ENCODE results near the gene RHOXF2B. TPM values are rescaled to one million over a fixed set of nuclear protein-coding genes. Genes with fewer than 3 reads are reported as not detected.
"Not testable (repeated sequence)": the region's sequence is repeated elsewhere in the genome, so short reads cannot be mapped to it uniquely, and the experiment has no call there.

RHOXF2B gene
- total and polyA plus RNA-seq, 4 experiments from 2014 or later, result 0.08 TPM; not detected in 3

DNA sequence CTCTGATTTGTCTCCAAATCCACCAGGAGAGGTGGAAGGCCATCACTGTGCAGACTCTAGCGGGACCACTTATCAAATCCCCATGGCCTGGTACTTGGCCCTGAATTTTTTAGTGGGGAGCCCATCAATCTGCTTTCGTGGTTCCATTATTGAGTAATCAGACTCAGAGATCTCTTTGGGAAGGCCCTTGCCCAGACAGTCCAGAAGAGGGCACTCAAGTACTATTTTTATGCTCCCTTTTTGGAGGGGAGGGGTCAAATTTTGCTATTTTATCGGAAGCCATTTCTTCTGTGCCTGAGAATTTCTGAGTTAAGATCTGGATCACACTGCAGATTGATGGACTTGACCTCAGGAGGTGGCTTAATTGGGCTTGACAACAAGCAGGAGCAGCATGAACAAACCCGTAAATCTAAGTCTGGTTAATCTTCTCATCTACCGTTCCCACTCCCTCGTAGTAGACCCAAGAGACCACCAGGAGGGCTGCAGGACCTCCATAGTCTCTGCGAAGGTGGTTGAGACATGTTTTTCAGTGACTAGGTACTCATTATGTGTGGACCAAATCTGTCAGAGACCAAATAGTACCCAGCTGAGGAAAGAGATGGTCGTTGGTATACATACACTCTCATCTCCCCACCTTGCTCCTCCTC is 38.3 kb downstream of the RHOXF2B start:
- CTCF ChIA-PET (ENCODE audit: partially characterized antibody); H3K27me3 ChIP-seq (ENCODE audit: insufficient read depth, low read length); H3K27me3 Mint-ChIP-seq; intact Hi-C loops (cut with micrococcal nuclease); H3K27ac Mint-ChIP-seq; POLR2A ChIA-PET (ENCODE audit: partially characterized antibody); H3K4me1 ChIP-seq (ENCODE audit: insufficient read depth, low read length); H3K36me3 Mint-ChIP-seq; H3K9me3 Mint-ChIP-seq; DNase-seq; H3K36me3 ChIP-seq (ENCODE audit: insufficient read depth, low read length); H3K9me3 ChIP-seq (ENCODE audit: control insufficient read depth in 1 of 2, low read length in 2 of 2); H3K4me1 Mint-ChIP-seq; H3K4me3 ChIP-seq (ENCODE audit: low read length in 2 of 2); H3K4me3 Mint-ChIP-seq; H3K27ac ChIP-seq (ENCODE audit: low read depth, low read length): not testable (repeated sequence)

DNA sequence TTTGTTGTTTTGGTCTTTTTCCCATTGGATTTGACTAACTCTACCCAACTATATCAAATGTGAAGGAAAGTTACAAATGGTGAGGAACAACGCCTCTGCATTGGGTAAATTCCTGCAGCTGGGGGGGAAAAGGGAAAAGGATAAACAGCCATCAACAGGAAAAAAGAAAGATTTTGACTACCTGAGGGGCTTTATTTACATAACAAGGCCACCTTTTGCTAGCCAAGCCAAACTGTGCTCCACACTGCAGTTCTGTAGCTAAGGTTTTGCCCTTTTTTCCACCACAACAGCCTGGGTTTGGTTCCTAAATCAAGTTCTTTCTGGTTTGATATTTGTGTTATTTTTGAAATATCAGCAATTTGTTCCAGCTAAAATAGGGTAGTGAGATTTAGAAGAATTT is 40.8 kb downstream of the RHOXF2B start:
- H3K27ac ChIP-seq (ENCODE audit: low read depth, low read length), result no peak overlapping the region
- H3K27me3 Mint-ChIP-seq, result no peaks in the 10 kb centered on the region
- H3K4me1 Mint-ChIP-seq, result no peaks in the 10 kb centered on the region
- ChIA-PET POLR2A (ENCODE audit: partially characterized antibody) (no interaction called here), CTCF (ENCODE audit: partially characterized antibody) (no interaction called here)
- intact Hi-C loops (cut with micrococcal nuclease), result no loop called here
- H3K9me3 ChIP-seq (ENCODE audit: control insufficient read depth in 1 of 2, low read length in 2 of 2), result no peaks in the 10 kb centered on the region
- no peaks in the 10 kb centered on the region for H3K36me3 Mint-ChIP-seq
- H3K4me3 ChIP-seq (ENCODE audit: low read length in 2 of 2), result no peak overlapping the region
- no peaks in the 10 kb centered on the region for H3K9me3 Mint-ChIP-seq
- H3K27me3 ChIP-seq (ENCODE audit: insufficient read depth, low read length), result no peaks in the 10 kb centered on the region
- no peaks in the 10 kb centered on the region for H3K36me3 ChIP-seq (ENCODE audit: insufficient read depth, low read length)
- no peak overlapping the region for H3K4me3 Mint-ChIP-seq
- H3K27ac Mint-ChIP-seq, result no peak overlapping the region
- DNase-seq, result no peak
- H3K4me1 ChIP-seq (ENCODE audit: insufficient read depth, low read length), result no peaks in the 10 kb centered on the region

GRCh38 chrX:120035522-120036309 is 41.8 kb downstream of the RHOXF2B start:
- H3K4me3 Mint-ChIP-seq; H3K27me3 ChIP-seq (ENCODE audit: insufficient read depth, low read length); H3K9me3 Mint-ChIP-seq; H3K36me3 Mint-ChIP-seq; intact Hi-C loops (cut with micrococcal nuclease); H3K27ac ChIP-seq (ENCODE audit: low read depth, low read length); H3K36me3 ChIP-seq (ENCODE audit: insufficient read depth, low read length); H3K4me1 ChIP-seq (ENCODE audit: insufficient read depth, low read length); H3K4me3 ChIP-seq (ENCODE audit: low read length in 2 of 2); CTCF ChIA-PET (ENCODE audit: partially characterized antibody); H3K4me1 Mint-ChIP-seq; DNase-seq; POLR2A ChIA-PET (ENCODE audit: partially characterized antibody); H3K27me3 Mint-ChIP-seq; H3K27ac Mint-ChIP-seq; H3K9me3 ChIP-seq (ENCODE audit: control insufficient read depth in 1 of 2, low read length in 2 of 2): not testable (repeated sequence)

GRCh38 chrX:120029354-120029753 is 48.1 kb downstream of the RHOXF2B start:
- H3K9me3 Mint-ChIP-seq, result no peaks in the 10 kb centered on the region
- Histone ChIP-seq H3K27ac (ENCODE audit: low read depth, low read length) (no peak overlapping the region), H3K9me3 (ENCODE audit: control insufficient read depth in 1 of 2, low read length in 2 of 2) (no peaks in the 10 kb centered on the region), H3K4me1 (ENCODE audit: insufficient read depth, low read length) (no peaks in the 10 kb centered on the region), H3K36me3 (ENCODE audit: insufficient read depth, low read length) (no peaks in the 10 kb centered on the region), H3K27me3 (ENCODE audit: insufficient read depth, low read length) (no peaks in the 10 kb centered on the region), H3K4me3 (ENCODE audit: low read length in 2 of 2) (no peak overlapping the region)
- POLR2A ChIA-PET (ENCODE audit: partially characterized antibody), result no interaction called here
- H3K27ac Mint-ChIP-seq, result peak overlapping the region in 1 of 7 donors; percentile 43
- no peak overlapping the region for H3K4me3 Mint-ChIP-seq
- H3K27me3 Mint-ChIP-seq, result peaks cover 0 to 3% of the 10 kb centered on the region in 2 donors
- CTCF ChIA-PET (ENCODE audit: partially characterized antibody), result no interaction called here
- intact Hi-C loops (cut with micrococcal nuclease), result no loop called here
- H3K36me3 Mint-ChIP-seq, result no peaks in the 10 kb centered on the region
- H3K4me1 Mint-ChIP-seq, result no peaks in the 10 kb centered on the region
- no peak for DNase-seq

- Mint-ChIP-seq H3K27me3 (peaks cover 2 to 14% of the 10 kb centered on the region in 2 donors), H3K9me3 (no peaks in the 10 kb centered on the region), H3K27ac (no peak overlapping the region), H3K36me3 (no peaks in the 10 kb centered on the region), H3K4me3 (no peak overlapping the region), H3K4me1 (no peaks in the 10 kb centered on the region)
- intact Hi-C loops (cut with micrococcal nuclease), result no loop called here
- Histone ChIP-seq H3K9me3 (ENCODE audit: control insufficient read depth in 1 of 2, low read length in 2 of 2) (no peaks in the 10 kb centered on the region), H3K36me3 (ENCODE audit: insufficient read depth, low read length) (no peaks in the 10 kb centered on the region), H3K4me3 (ENCODE audit: low read length in 2 of 2) (no peak overlapping the region), H3K4me1 (ENCODE audit: insufficient read depth, low read length) (no peaks in the 10 kb centered on the region), H3K27ac (ENCODE audit: low read depth, low read length) (no peak overlapping the region), H3K27me3 (ENCODE audit: insufficient read depth, low read length) (no peaks in the 10 kb centered on the region)
- POLR2A ChIA-PET (ENCODE audit: partially characterized antibody), result no interaction called here
- DNase-seq, result no peak
- CTCF ChIA-PET (ENCODE audit: partially characterized antibody), result no interaction called here
Observed at GRCh38 chrX:120023259-120023658, 54.2 kb downstream of the RHOXF2B start.

GRCh38 chrX:120022763-120023162 is 54.7 kb downstream of the RHOXF2B start:
- intact Hi-C loops (cut with micrococcal nuclease), result no loop called here
- Histone ChIP-seq H3K27ac (ENCODE audit: low read depth, low read length) (no peak overlapping the region), H3K36me3 (ENCODE audit: insufficient read depth, low read length) (no peaks in the 10 kb centered on the region), H3K4me3 (ENCODE audit: low read length in 2 of 2) (no peak overlapping the region), H3K9me3 (ENCODE audit: control insufficient read depth in 1 of 2, low read length in 2 of 2) (no peaks in the 10 kb centered on the region), H3K4me1 (ENCODE audit: insufficient read depth, low read length) (no peaks in the 10 kb centered on the region), H3K27me3 (ENCODE audit: insufficient read depth, low read length) (no peaks in the 10 kb centered on the region)
- Mint-ChIP-seq H3K9me3 (no peaks in the 10 kb centered on the region), H3K27ac (no peak overlapping the region), H3K36me3 (no peaks in the 10 kb centered on the region), H3K4me3 (no peak overlapping the region), H3K27me3 (peaks cover 2 to 16% of the 10 kb centered on the region in 2 donors), H3K4me1 (no peaks in the 10 kb centered on the region)
- CTCF ChIA-PET (ENCODE audit: partially characterized antibody), result no interaction called here
- DNase-seq, result no peak
- POLR2A ChIA-PET (ENCODE audit: partially characterized antibody), result no interaction called here
